Kidney tubule cell (primary cell): Measurements from ENCODE around the gene CYTH4.
"Not testable (repeated sequence)": the region's sequence is repeated elsewhere in the genome, so short reads cannot be mapped to it uniquely, and the experiment has no call there.

Experiments used
- DNase-seq: peaks from one replicate; pipeline ENCODE4 v3.0.0-alpha.2; 2018; ENCODE audit warnings: low spot score

Gene CYTH4

GRCh38 chr22:37282385-37282677 is at the start of gene CYTH4:
Gene CYTH4, plus strand, starts transcription at chr22:37282508. Its CDS starts 62 bp downstream, at chr22:37282570.
- DNase-seq: peak; percentile 24

GRCh38 chr22:37233371-37233750 is 48.9 kb upstream of the CYTH4 start:
- not testable (repeated sequence) for DNase-seq

- no peak for DNase-seq
Measured at GRCh38 chr22:37233751-37234631, 48.3 kb upstream of the CYTH4 start.

- DNase-seq: no peak
Measured at GRCh38 chr22:37234736-37235711, 47.3 kb upstream of the CYTH4 start.

GRCh38 chr22:37235897-37236607 is 46.3 kb upstream of the CYTH4 start:
- no peak for DNase-seq

- DNase-seq: peak; percentile 25
Measured at GRCh38 chr22:37237371-37238268, 44.7 kb upstream of the CYTH4 start.

- no peak for DNase-seq
Measured at GRCh38 chr22:37239336-37240239, 42.7 kb upstream of the CYTH4 start.

- no peak for DNase-seq
Measured at GRCh38 chr22:37240240-37240940, 41.9 kb upstream of the CYTH4 start.

- DNase-seq: no peak
Measured at GRCh38 chr22:37240941-37241320, 41.4 kb upstream of the CYTH4 start.

- DNase-seq: no peak
Measured at GRCh38 chr22:37241351-37242142, 40.8 kb upstream of the CYTH4 start.

GRCh38 chr22:37242395-37242918 is 39.9 kb upstream of the CYTH4 start:
- DNase-seq: peak; percentile 78

- no peak for DNase-seq
Measured at GRCh38 chr22:37243402-37244113, 38.8 kb upstream of the CYTH4 start.

- peak; percentile 85 for DNase-seq
Measured at GRCh38 chr22:37244114-37244921, 38.0 kb upstream of the CYTH4 start, which contains the start of gene RAC2. Gene RAC2, minus strand, starts transcription at chr22:37244269. Its CDS starts 121 bp downstream, at chr22:37244148.

- no peak for DNase-seq
Measured at GRCh38 chr22:37244922-37245722, 37.2 kb upstream of the CYTH4 start.

- DNase-seq: no peak
Measured at GRCh38 chr22:37245740-37246139, 36.6 kb upstream of the CYTH4 start.

- peak; percentile 64 for DNase-seq
Measured at GRCh38 chr22:37248251-37248650, 34.1 kb upstream of the CYTH4 start.
